HepG2 (cell line): ENCODE results near the gene MRI1. TPM values are rescaled to one million over a fixed set of nuclear protein-coding genes. Genes with fewer than 3 reads are reported as not detected.

Source experiments
- ATAC-seq: fragments of 200-7000 bp; cut with Tn5 transposase; 3 replicates; pipeline ENCODE4 v1.9.1; 2020; ENCODE audit warnings: mild to moderate bottlenecking, moderate library complexity
- BruUV-seq: library from RNA; stranded (reverse); fragments of 400-500 nt; replicated peaks from 2 replicates; lab custom pipeline; 2021; lab: Mats Ljungman, UMichigan
- CTCF ChIA-PET: fragments of 300-600 bp; formaldehyde crosslinking; extraction: SDS; loops from one replicate; lab custom pipeline; 2021; ENCODE audit warnings: low total read pairs, inconsistent platforms, low intra/inter-chr PET ratio; lab: Yijun Ruan, JAX
- POLR2A ChIA-PET: fragments of 350-600 bp; sonication (Branson Sonifier 250); formaldehyde crosslinking; loops from one replicate; lab custom pipeline; 2020; ENCODE audit warnings: antibody characterized with exemption, inconsistent platforms; lab: Yijun Ruan, JAX
- DNase-seq: peaks from one replicate; pipeline ENCODE4 v3.0.0-alpha.2; 2015; ENCODE audit warnings: low spot score
- FAIRE-seq: peaks from 3 replicates; lab custom pipeline; 2011; peaks lifted over from hg19 to GRCh38; lab: Jason Lieb, UNC
- H2AFZ ChIP-seq: one replicate; pipeline ENCODE4 v1.6.1; 2011; ENCODE audit warnings: low read length, inconsistent platforms
- H3K27ac ChIP-seq: fragments of 300-600 bp; 3 replicates; pipeline ENCODE4 v1.8.0; 2011; ENCODE audit warnings: mixed run types, mild to moderate bottlenecking, mixed read lengths, low read length, inconsistent platforms; ENCODE audit not compliant: insufficient read depth; ENCODE audit errors: extremely low read length
- H3K27me3 ChIP-seq, 2 experiments: fragments of 200-600 bp in 1 of 2; 2 replicates in 1 of 2; 3 replicates in 1 of 2; pipeline versions ENCODE4 v1.6.0 to v1.8.0; 2011; ENCODE audit warnings: low read length in 2 of 2, mild to moderate bottlenecking in 2 of 2, moderate library complexity in 2 of 2, inconsistent platforms in 1 of 2; ENCODE audit not compliant: insufficient read depth in 2 of 2, control insufficient read depth in 1 of 2
- H3K36me3 ChIP-seq, 2 experiments: fragments of 200-600 bp in 1 of 2; replicated peaks in 1 of 2; 2 replicates in 1 of 2; 3 replicates in 1 of 2; pipeline versions ENCODE4 v1.5.1 to v1.8.0; 2011; ENCODE audit warnings: low read length in 2 of 2, inconsistent platforms in 1 of 2; ENCODE audit not compliant: insufficient read depth in 2 of 2, control insufficient read depth in 1 of 2
- H3K4me1 ChIP-seq: 2 replicates; pipeline ENCODE4 v1.5.1; 2012; ENCODE audit warnings: low read length, inconsistent platforms; ENCODE audit not compliant: insufficient read depth
- H3K4me2 ChIP-seq: 2 replicates; pipeline ENCODE4 v1.6.0; 2011; ENCODE audit warnings: low read depth, low read length, inconsistent platforms
- H3K4me3 ChIP-seq, 3 experiments: fragments of 200-600 bp in 1 of 3; sonication (generic), shearing (Covaris generic) in 1 of 3; replicated peaks in 1 of 3; 2 replicates each; pipeline ENCODE4 v1.5.1; 2011 to 2016; ENCODE audit warnings: low read length in 3 of 3, inconsistent platforms in 2 of 3, low read depth in 2 of 3, mild to moderate bottlenecking in 2 of 3, control low read depth in 1 of 3, mixed read lengths in 1 of 3; ENCODE audit not compliant: insufficient read depth in 1 of 3
- H3K79me2 ChIP-seq: one replicate; pipeline ENCODE4 v1.6.1; 2011; ENCODE audit warnings: low read length, inconsistent platforms; ENCODE audit not compliant: insufficient read depth
- H3K9ac ChIP-seq: 2 replicates; pipeline ENCODE4 v1.6.0; 2011; ENCODE audit warnings: mild to moderate bottlenecking, low read depth, low read length, inconsistent platforms; ENCODE audit not compliant: insufficient read depth
- H3K9me3 ChIP-seq: 2 replicates; pipeline ENCODE4 v1.5.1; 2012; ENCODE audit warnings: mild to moderate bottlenecking, low read length
- H4K20me1 ChIP-seq: 2 replicates; pipeline ENCODE4 v1.6.0; 2011; ENCODE audit warnings: inconsistent platforms, mild to moderate bottlenecking, low read length, moderate library complexity; ENCODE audit not compliant: insufficient read depth
- ARID2 ChIP-seq: sonication (generic); formaldehyde crosslinking; IDR thresholded peaks from 2 replicates; pipeline ENCODE4 v1.8.1; 2022; ENCODE audit warnings: mild to moderate bottlenecking, missing genetic modification reagents, borderline replicate concordance
- ELF1 ChIP-seq: sonication (generic); formaldehyde crosslinking; IDR thresholded peaks from 2 replicates; pipeline ENCODE4 v1.4.0; 2020; ENCODE audit warnings: missing genetic modification reagents
- MAF1 ChIP-seq: sonication (generic); formaldehyde crosslinking; IDR thresholded peaks from 2 replicates; pipeline ENCODE4 v1.5.0; 2020; ENCODE audit warnings: missing genetic modification reagents, borderline replicate concordance
- PHF8 ChIP-seq: sonication (generic); formaldehyde crosslinking; IDR thresholded peaks from 2 replicates; pipeline ENCODE4 v1.5.0; 2020; ENCODE audit warnings: missing genetic modification reagents
- PRDM4 ChIP-seq: sonication (generic); formaldehyde crosslinking; IDR thresholded peaks from 2 replicates; pipeline ENCODE4 v1.9.0; 2021; ENCODE audit warnings: missing genetic modification reagents, borderline replicate concordance
- SATB2 ChIP-seq: sonication (generic); formaldehyde crosslinking; IDR thresholded peaks from 2 replicates; pipeline ENCODE4 v1.5.0; 2020; ENCODE audit warnings: missing genetic modification reagents
- TARDBP ChIP-seq: sonication (generic); formaldehyde crosslinking; IDR thresholded peaks from 2 replicates; pipeline ENCODE4 v1.8.0; 2022; ENCODE audit warnings: mild to moderate bottlenecking, missing genetic modification reagents
- XBP1 ChIP-seq: sonication (generic); formaldehyde crosslinking; IDR thresholded peaks from 2 replicates; pipeline ENCODE4 v1.5.0; 2020; ENCODE audit warnings: missing genetic modification reagents
- YEATS4 ChIP-seq: sonication (generic); formaldehyde crosslinking; IDR thresholded peaks from 2 replicates; pipeline ENCODE4 v1.4.0; 2020; ENCODE audit warnings: missing genetic modification reagents, borderline replicate concordance
- ZBTB39 ChIP-seq: sonication (generic); formaldehyde crosslinking; IDR thresholded peaks from 2 replicates; pipeline ENCODE4 v1.5.0; 2020; ENCODE audit warnings: missing genetic modification reagents
- ZNF280D ChIP-seq: sonication (generic); formaldehyde crosslinking; IDR thresholded peaks from 2 replicates; pipeline ENCODE4 v1.5.1; 2020; ENCODE audit warnings: mild to moderate bottlenecking, missing genetic modification reagents
- ZNF326 ChIP-seq: sonication (generic); formaldehyde crosslinking; IDR thresholded peaks from 2 replicates; pipeline ENCODE4 v1.4.0; 2020; ENCODE audit warnings: missing genetic modification reagents, borderline replicate concordance
- ZNF329 ChIP-seq: sonication (generic); formaldehyde crosslinking; IDR thresholded peaks from 2 replicates; pipeline ENCODE4 v1.9.0; 2021; ENCODE audit warnings: low read depth, mild to moderate bottlenecking, missing genetic modification reagents
- ZNF432 ChIP-seq: sonication (generic); formaldehyde crosslinking; IDR thresholded peaks from 2 replicates; pipeline ENCODE4 v1.5.0; 2020; ENCODE audit warnings: missing genetic modification reagents, mild to moderate bottlenecking, borderline replicate concordance
- ZNF75D ChIP-seq: sonication (generic); formaldehyde crosslinking; IDR thresholded peaks from 2 replicates; pipeline ENCODE4 v1.8.1; 2023; ENCODE audit warnings: missing genetic modification reagents, mild to moderate bottlenecking, borderline replicate concordance
- WGBS: methylation state at CpG from one replicate; pipeline ENCODE4 v1.1.6; 2017; ENCODE audit warnings: low lambda C conversion rate; 5-methylcytosine and 5-hydroxymethylcytosine counted together
- in situ Hi-C: cut with HindIII; loops from 2 replicates; pipeline ENCODE4 v1.10.0; 2017; ENCODE audit warnings: low pct_unique_long_range_greater_than_20kb; ENCODE audit not compliant: extremely low pct_ligation_motif_present
- intact Hi-C: fragments of 100-400 bp; cut with micrococcal nuclease; formaldehyde crosslinking; loops from one replicate; pipeline ENCODE4 v1.10.0; 2022; ENCODE audit not compliant: unreplicated experiment
- polyA plus RNA-seq, 8 experiments: library from polyadenylated mRNA; depleted of rRNA in 3 of 8; stranded (reverse) in 7 of 8; unstranded in 1 of 8; fragments of >200 nt; fragmentation: Illumina TruSeq in 4 of 8; extraction: Trizol in 4 of 8; gene quantifications; 2 replicates each; pipeline versions ENCODE4 v1.2.1 to v1.2.3, GENCODE V29; 2011 to 2016; ENCODE audit warnings: low read depth in 4 of 8, missing spikeins in 1 of 8, mixed read lengths in 1 of 8; ENCODE audit not compliant: insufficient read depth in 1 of 8
- total RNA-seq, 5 experiments: library from RNA; depleted of rRNA; stranded (reverse); fragments of >200 nt; fragmentation: Illumina TruSeq; extraction: Trizol; gene quantifications; 2 replicates each; pipeline ENCODE4 v1.2.3, GENCODE V29; 2016; ENCODE audit warnings: low read depth in 1 of 5

Gene MRI1
- total and polyA plus RNA-seq, 2 of the 13 experiments (the other 11 are each of a cell fraction or from before 2014, with no cell fraction given), result 20.1 to 20.6 TPM

GRCh38 chr19:13817615-13818371 lies 53.5 kb downstream of the MRI1 start:
- H3K27ac ChIP-seq, result no peak overlapping the region
- H3K4me2 ChIP-seq, result no peak overlapping the region
- H3K27me3 ChIP-seq, result no peaks in the 10 kb centered on the region; a peak in 1 of 5 replicates
- WGBS, result 80% methylated on average over 10 of the region's 35 CpGs
- ATAC-seq (peak; percentile 36), DNase-seq (no peak), FAIRE-seq (no peak)
- intact Hi-C loops (no loop called here), in situ Hi-C loops (no loop called here)
- ChIA-PET POLR2A (interaction anchor here (1.5 kb wide), 1 partner anchor 23 kb away, joined by 4 read pairs; the partner anchor contains the start of gene ZSWIM4), CTCF (no interaction called here)
- no TSS peak for BruUV-seq
- no peaks in the 10 kb centered on the region for H4K20me1 ChIP-seq
- H3K79me2 ChIP-seq, result no peaks in the 10 kb centered on the region
- no peaks in the 10 kb centered on the region for H3K36me3 ChIP-seq
- H3K9me3 ChIP-seq, result no peaks in the 10 kb centered on the region
- no peak overlapping the region for H2AFZ ChIP-seq
- H3K9ac ChIP-seq, result no peak overlapping the region
- H3K4me1 ChIP-seq, result no peaks in the 10 kb centered on the region
- no peak overlapping the region for H3K4me3 ChIP-seq
- no peak for TF ChIP-seq SATB2
- no peak for TF ChIP-seq ZNF329 (CRISPR knock-in tag)
- no peak for TF ChIP-seq ZNF432
- TF ChIP-seq ZNF280D (CRISPR knock-in tag), result no peak
- no peak for TF ChIP-seq ZNF326 (CRISPR knock-in tag)
- TF ChIP-seq ZBTB39 (CRISPR knock-in tag), result no peak
- no peak for TF ChIP-seq ZNF75D (CRISPR knock-in tag)
- TF ChIP-seq ELF1 (CRISPR knock-in tag), result no peak
- TF ChIP-seq MAF1 (CRISPR knock-in tag), result no peak
- TF ChIP-seq ARID2, result no peak
- TF ChIP-seq YEATS4 (CRISPR knock-in tag), result no peak
- TF ChIP-seq PRDM4 (CRISPR knock-in tag), result no peak
- TF ChIP-seq TARDBP (CRISPR knock-in tag), result no peak
- TF ChIP-seq XBP1, result no peak
- no peak for TF ChIP-seq PHF8 (CRISPR knock-in tag)
